Astrocyte (in vitro differentiated cells and primary cell): ENCODE measurements around the gene SRSF1. TPM values are rescaled to one million over a fixed set of nuclear protein-coding genes. Genes with fewer than 3 reads are reported as not detected.

Source experiments
- DNase-seq: peaks from one replicate; pipeline ENCODE4 v3.0.0-alpha.2; 2010; ENCODE audit warnings: low read depth
- FAIRE-seq: peaks from 2 replicates; lab custom pipeline; 2011; peaks lifted over from hg19 to GRCh38; lab: Jason Lieb, UNC
- H2AFZ ChIP-seq: 2 replicates; pipeline ENCODE4 v1.6.0; 2012; ENCODE audit warnings: low read depth, low read length, inconsistent platforms
- H3K27ac ChIP-seq: 2 replicates; pipeline ENCODE4 v1.5.1; 2011; ENCODE audit warnings: low read depth, low read length, inconsistent platforms
- H3K27me3 ChIP-seq: 2 replicates; pipeline ENCODE4 v1.6.0; 2011; ENCODE audit warnings: low read length, inconsistent platforms; ENCODE audit not compliant: insufficient read depth
- H3K36me3 ChIP-seq: 2 replicates; pipeline ENCODE4 v1.5.1; 2011; ENCODE audit warnings: low read length, inconsistent platforms; ENCODE audit not compliant: insufficient read depth
- H3K4me1 ChIP-seq: 2 replicates; pipeline ENCODE4 v1.5.1; 2011; ENCODE audit warnings: low read length, inconsistent platforms; ENCODE audit not compliant: insufficient read depth
- H3K4me2 ChIP-seq: 2 replicates; pipeline ENCODE4 v1.6.0; 2012; ENCODE audit warnings: low read length, inconsistent platforms
- H3K4me3 ChIP-seq: 2 replicates; pipeline ENCODE4 v1.5.1; 2011; ENCODE audit warnings: low read depth, mild to moderate bottlenecking, low read length, inconsistent platforms; ENCODE audit not compliant: insufficient read depth
- H3K79me2 ChIP-seq: 2 replicates; pipeline ENCODE4 v1.6.0; 2012; ENCODE audit warnings: mild to moderate bottlenecking, low read length, inconsistent platforms; ENCODE audit not compliant: insufficient read depth
- H3K9ac ChIP-seq: 2 replicates; pipeline ENCODE4 v1.6.0; 2012; ENCODE audit warnings: mild to moderate bottlenecking, low read length, inconsistent platforms
- H3K9me3 ChIP-seq: 2 replicates; pipeline ENCODE4 v1.5.1; 2012; ENCODE audit warnings: low read depth, mild to moderate bottlenecking, low read length, inconsistent platforms; ENCODE audit not compliant: insufficient read depth
- H4K20me1 ChIP-seq: 2 replicates; pipeline ENCODE4 v1.6.0; 2012; ENCODE audit warnings: low read length, inconsistent platforms; ENCODE audit not compliant: insufficient read depth
- H3K27ac Mint-ChIP-seq: one replicate; pipeline ENCODE4 v1.8.0; 2021; ENCODE audit warnings: mild to moderate bottlenecking, mixed read lengths; ENCODE audit not compliant: unreplicated experiment
- H3K27me3 Mint-ChIP-seq: one replicate; pipeline ENCODE4 v1.8.0; 2021; ENCODE audit warnings: low read depth, mixed read lengths; ENCODE audit not compliant: unreplicated experiment
- H3K36me3 Mint-ChIP-seq: one replicate; pipeline ENCODE4 v1.8.0; 2021; ENCODE audit warnings: low read depth, mixed read lengths; ENCODE audit not compliant: unreplicated experiment
- H3K4me1 Mint-ChIP-seq: one replicate; pipeline ENCODE4 v1.8.0; 2021; ENCODE audit warnings: low read depth, mixed read lengths; ENCODE audit not compliant: unreplicated experiment
- H3K4me3 Mint-ChIP-seq: one replicate; pipeline ENCODE4 v1.8.0; 2021; ENCODE audit warnings: mild to moderate bottlenecking, moderate library complexity, mixed read lengths; ENCODE audit not compliant: unreplicated experiment
- H3K9me3 Mint-ChIP-seq: one replicate; pipeline ENCODE4 v1.8.0; 2021; ENCODE audit warnings: mild to moderate bottlenecking, mixed read lengths; ENCODE audit not compliant: unreplicated experiment
- CTCF ChIP-seq: IDR thresholded peaks from 2 replicates; pipeline ENCODE4 v1.5.1; 2011; ENCODE audit warnings: low read depth, mild to moderate bottlenecking, inconsistent platforms, low read length, moderate library complexity; ENCODE audit not compliant: insufficient read depth
- EZH2 ChIP-seq: IDR thresholded peaks from 2 replicates; pipeline ENCODE4 v1.6.1; 2012; ENCODE audit warnings: mild to moderate bottlenecking, low read length, inconsistent platforms; ENCODE audit not compliant: insufficient read depth
- total RNA-seq: library from RNA; stranded (reverse); gene quantifications from 2 replicates; pipeline ENCODE4 v1.2.1, GENCODE V29; 2021

Gene SRSF1
- total RNA-seq, 1 donor from 2014 or later = 196 TPM

GRCh38 chr17:57983446-57983845 is 23.6 kb downstream of the SRSF1 start:
- Histone ChIP-seq H3K4me2 (no peak overlapping the region), H3K4me3 (no peak overlapping the region), H3K27me3 (no peaks in the 10 kb centered on the region), H3K9me3 (no peaks in the 10 kb centered on the region), H3K9ac (no peak overlapping the region), H3K4me1 (peaks cover 14% of the 10 kb centered on the region), H4K20me1 (peaks cover 71% of the 10 kb centered on the region), H3K27ac (no peak overlapping the region), H3K79me2 (peaks cover 72% of the 10 kb centered on the region), H2AFZ (no peak overlapping the region), H3K36me3 (peaks cover 21% of the 10 kb centered on the region)
- no peak for DNase-seq
- TF ChIP-seq EZH2 (no peak), CTCF (no peak)
- Mint-ChIP-seq H3K4me3 (no peak overlapping the region), H3K36me3 (peaks cover 12% of the 10 kb centered on the region), H3K27me3 (no peaks in the 10 kb centered on the region), H3K9me3 (no peaks in the 10 kb centered on the region), H3K4me1 (peaks cover 38% of the 10 kb centered on the region), H3K27ac (no peak overlapping the region)
- no peak for FAIRE-seq

- peaks cover 13% of the 10 kb centered on the region for H3K4me1 ChIP-seq
- H4K20me1 ChIP-seq = peaks cover 71% of the 10 kb centered on the region
- H3K27me3 ChIP-seq = no peaks in the 10 kb centered on the region
- no peak overlapping the region for H2AFZ ChIP-seq
- H3K4me3 Mint-ChIP-seq = no peak overlapping the region
- DNase-seq (no peak), FAIRE-seq (no peak)
- TF ChIP-seq EZH2 = no peak
- no peak for TF ChIP-seq CTCF
- H3K36me3 Mint-ChIP-seq = peaks cover 12% of the 10 kb centered on the region
- H3K9me3 ChIP-seq = no peaks in the 10 kb centered on the region
- peaks cover 75% of the 10 kb centered on the region for H3K79me2 ChIP-seq
- peaks cover 38% of the 10 kb centered on the region for H3K4me1 Mint-ChIP-seq
- no peak overlapping the region for H3K27ac Mint-ChIP-seq
- H3K9ac ChIP-seq = no peak overlapping the region
- H3K27ac ChIP-seq = no peak overlapping the region
- H3K4me3 ChIP-seq = no peak overlapping the region
- no peaks in the 10 kb centered on the region for H3K9me3 Mint-ChIP-seq
- peaks cover 21% of the 10 kb centered on the region for H3K36me3 ChIP-seq
- no peak overlapping the region for H3K4me2 ChIP-seq
- no peaks in the 10 kb centered on the region for H3K27me3 Mint-ChIP-seq
Observed at GRCh38 chr17:57982452-57983170, 24.4 kb downstream of the SRSF1 start.

GRCh38 chr17:57980522-57980921 is 26.5 kb downstream of the SRSF1 start:
- Histone ChIP-seq H3K9ac (no peak overlapping the region), H3K4me3 (no peak overlapping the region), H3K27ac (no peak overlapping the region), H3K79me2 (peaks cover 61% of the 10 kb centered on the region), H2AFZ (no peak overlapping the region), H4K20me1 (peaks cover 79% of the 10 kb centered on the region), H3K4me1 (peaks cover 8% of the 10 kb centered on the region), H3K27me3 (no peaks in the 10 kb centered on the region), H3K9me3 (no peaks in the 10 kb centered on the region), H3K36me3 (peaks cover 38% of the 10 kb centered on the region), H3K4me2 (no peak overlapping the region)
- H3K27me3 Mint-ChIP-seq = no peaks in the 10 kb centered on the region
- FAIRE-seq (no peak), DNase-seq (no peak)
- peaks cover 17% of the 10 kb centered on the region for H3K36me3 Mint-ChIP-seq
- H3K9me3 Mint-ChIP-seq = no peaks in the 10 kb centered on the region
- H3K27ac Mint-ChIP-seq = no peak overlapping the region
- no peak for TF ChIP-seq CTCF
- TF ChIP-seq EZH2 = no peak
- no peak overlapping the region for H3K4me3 Mint-ChIP-seq
- peaks cover 34% of the 10 kb centered on the region for H3K4me1 Mint-ChIP-seq
